ENCODE results near the gene INPP4B.

Gene INPP4B

GRCh38 chr4:142474398-142475087 is 371.6 kb downstream of the INPP4B start:
- Histone ChIP-seq H3K79me2 (ENCODE audit: control insufficient read depth, insufficient read depth, low read length) (no peaks in the 10 kb centered on the region), H4K5ac (ENCODE audit: low read length) (no peak overlapping the region), H3K36me3 (ENCODE audit: control insufficient read depth, insufficient read depth, low read length) (no peaks in the 10 kb centered on the region), H2BK5ac (ENCODE audit: low read length) (no peak overlapping the region), H3K27me3 (ENCODE audit: insufficient read depth, low read length, poor library complexity) (no peaks in the 10 kb centered on the region), H2BK15ac (replicated peaks; ENCODE audit: low read depth) (no peak overlapping the region), H3K4me2 (ENCODE audit: low read length) (no peak overlapping the region), H2AK5ac (ENCODE audit: low read length) (no peak overlapping the region), H4K8ac (ENCODE audit: low read depth, low read length) (no peak overlapping the region), H3K18ac (ENCODE audit: low read length) (no peak overlapping the region), H2BK120ac (ENCODE audit: low read depth, low read length) (no peak overlapping the region), H3K27ac (ENCODE audit: low read depth, low read length) (no peak overlapping the region), H3K9ac (ENCODE audit: low read length) (no peak overlapping the region), H3K4me3 (ENCODE audit: low read length) (no peak overlapping the region), H3K23ac (ENCODE audit: low read length) (no peak overlapping the region), H3K56ac (ENCODE audit: low read length) (no peak overlapping the region), H3K4me1 (ENCODE audit: control insufficient read depth, low read depth, low read length) (no peaks in the 10 kb centered on the region), H3K79me1 (ENCODE audit: low read length) (no peaks in the 10 kb centered on the region), H3K4ac (ENCODE audit: low read depth, low read length) (no peak overlapping the region)
- WGBS (ENCODE audit: extremely low coverage, insufficient coverage, low lambda C conversion rate), result no CpG with 5 or more reads among the region's 4 CpGs
- DNase-seq, result no peak

DNA sequence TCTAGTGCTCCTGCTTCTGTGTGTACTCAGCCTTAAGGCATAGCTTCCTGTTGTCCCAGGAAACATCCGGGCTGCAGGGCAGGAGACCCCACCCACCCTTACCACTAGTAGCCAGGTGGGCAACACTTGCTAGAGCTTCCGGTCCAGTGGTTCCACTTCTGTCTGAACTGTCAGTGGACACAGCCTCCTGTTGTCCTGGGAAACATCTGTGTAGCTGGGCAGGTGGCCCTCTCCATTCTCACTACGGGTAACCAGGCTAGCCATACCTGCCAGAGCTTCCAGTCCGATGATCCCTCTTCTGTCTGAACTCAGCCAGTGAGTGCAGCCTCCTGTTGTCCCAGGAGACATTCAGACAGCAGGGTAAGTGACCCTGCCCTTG is 372.2 kb downstream of the INPP4B start:
- H3K23ac ChIP-seq (ENCODE audit: low read length), result no peak overlapping the region
- no peaks in the 10 kb centered on the region for H3K27me3 ChIP-seq (ENCODE audit: insufficient read depth, low read length, poor library complexity)
- no peak overlapping the region for H2BK15ac ChIP-seq (replicated peaks; ENCODE audit: low read depth)
- no peaks in the 10 kb centered on the region for H3K79me2 ChIP-seq (ENCODE audit: control insufficient read depth, insufficient read depth, low read length)
- no peaks in the 10 kb centered on the region for H3K79me1 ChIP-seq (ENCODE audit: low read length)
- H3K56ac ChIP-seq (ENCODE audit: low read length), result no peak overlapping the region
- no peak overlapping the region for H2BK120ac ChIP-seq (ENCODE audit: low read depth, low read length)
- no peak overlapping the region for H2AK5ac ChIP-seq (ENCODE audit: low read length)
- no peak overlapping the region for H3K4me3 ChIP-seq (ENCODE audit: low read length)
- no peak overlapping the region for H3K27ac ChIP-seq (ENCODE audit: low read depth, low read length)
- no peak overlapping the region for H4K5ac ChIP-seq (ENCODE audit: low read length)
- H3K36me3 ChIP-seq (ENCODE audit: control insufficient read depth, insufficient read depth, low read length), result no peaks in the 10 kb centered on the region
- no peak for DNase-seq
- no peak overlapping the region for H4K8ac ChIP-seq (ENCODE audit: low read depth, low read length)
- H3K4me2 ChIP-seq (ENCODE audit: low read length), result no peak overlapping the region
- no CpG with 5 or more reads among the region's 4 CpGs for WGBS (ENCODE audit: extremely low coverage, insufficient coverage, low lambda C conversion rate)
- H3K4ac ChIP-seq (ENCODE audit: low read depth, low read length), result no peak overlapping the region
- H3K4me1 ChIP-seq (ENCODE audit: control insufficient read depth, low read depth, low read length), result no peaks in the 10 kb centered on the region
- no peak overlapping the region for H3K18ac ChIP-seq (ENCODE audit: low read length)
- H3K9ac ChIP-seq (ENCODE audit: low read length), result no peak overlapping the region
- H2BK5ac ChIP-seq (ENCODE audit: low read length), result no peak overlapping the region

DNA sequence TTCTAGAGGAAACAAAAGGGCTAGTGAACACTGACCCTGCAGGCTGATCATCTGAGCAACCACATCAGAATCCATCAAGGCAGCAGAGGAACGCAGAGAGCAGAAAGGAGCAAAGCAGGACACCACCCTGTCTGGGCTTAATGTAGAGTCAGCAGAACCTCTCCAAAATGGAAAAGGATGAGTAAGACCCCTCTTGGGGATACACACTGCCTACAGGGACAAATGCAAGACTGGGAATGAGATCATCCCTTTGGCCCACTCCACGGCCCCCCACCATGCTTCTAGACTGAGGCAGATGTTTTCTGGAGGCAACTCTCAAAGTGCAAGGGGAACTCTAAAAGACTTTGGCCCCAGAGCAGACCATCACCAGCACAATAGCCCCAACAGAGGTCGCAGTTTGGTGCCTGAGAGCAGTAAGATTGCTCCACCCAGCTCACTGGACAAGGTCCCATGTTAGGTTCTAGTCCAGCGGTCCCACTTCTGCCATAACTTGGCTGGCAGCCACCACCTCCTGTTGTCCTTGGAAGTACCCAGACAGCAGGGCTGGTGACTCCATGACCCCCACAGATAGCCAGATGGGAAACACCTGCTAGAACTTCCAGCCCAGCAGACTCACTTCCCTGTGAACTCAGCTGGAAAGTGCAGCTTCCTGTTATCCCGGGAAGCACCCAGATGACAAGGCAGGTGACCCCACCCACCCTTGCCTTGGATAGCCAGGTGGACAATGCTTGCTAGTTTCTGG is 372.7 kb downstream of the INPP4B start:
- Histone ChIP-seq H4K8ac (ENCODE audit: low read depth, low read length) (no peak overlapping the region), H3K4me3 (ENCODE audit: low read length) (no peak overlapping the region), H3K79me1 (ENCODE audit: low read length) (no peaks in the 10 kb centered on the region), H3K4me1 (ENCODE audit: control insufficient read depth, low read depth, low read length) (no peaks in the 10 kb centered on the region), H3K36me3 (ENCODE audit: control insufficient read depth, insufficient read depth, low read length) (no peaks in the 10 kb centered on the region), H3K23ac (ENCODE audit: low read length) (no peak overlapping the region), H2BK5ac (ENCODE audit: low read length) (no peak overlapping the region), H2BK120ac (ENCODE audit: low read depth, low read length) (no peak overlapping the region), H3K27me3 (ENCODE audit: insufficient read depth, low read length, poor library complexity) (no peaks in the 10 kb centered on the region), H2AK5ac (ENCODE audit: low read length) (no peak overlapping the region), H3K56ac (ENCODE audit: low read length) (no peak overlapping the region), H3K9ac (ENCODE audit: low read length) (no peak overlapping the region), H3K18ac (ENCODE audit: low read length) (no peak overlapping the region), H3K4ac (ENCODE audit: low read depth, low read length) (no peak overlapping the region), H3K4me2 (ENCODE audit: low read length) (no peak overlapping the region), H4K5ac (ENCODE audit: low read length) (no peak overlapping the region), H3K27ac (ENCODE audit: low read depth, low read length) (no peak overlapping the region), H2BK15ac (replicated peaks; ENCODE audit: low read depth) (no peak overlapping the region), H3K79me2 (ENCODE audit: control insufficient read depth, insufficient read depth, low read length) (no peaks in the 10 kb centered on the region)
- WGBS (ENCODE audit: extremely low coverage, insufficient coverage, low lambda C conversion rate), result no CpG with 5 or more reads among the region's 5 CpGs
- DNase-seq, result no peak

DNA sequence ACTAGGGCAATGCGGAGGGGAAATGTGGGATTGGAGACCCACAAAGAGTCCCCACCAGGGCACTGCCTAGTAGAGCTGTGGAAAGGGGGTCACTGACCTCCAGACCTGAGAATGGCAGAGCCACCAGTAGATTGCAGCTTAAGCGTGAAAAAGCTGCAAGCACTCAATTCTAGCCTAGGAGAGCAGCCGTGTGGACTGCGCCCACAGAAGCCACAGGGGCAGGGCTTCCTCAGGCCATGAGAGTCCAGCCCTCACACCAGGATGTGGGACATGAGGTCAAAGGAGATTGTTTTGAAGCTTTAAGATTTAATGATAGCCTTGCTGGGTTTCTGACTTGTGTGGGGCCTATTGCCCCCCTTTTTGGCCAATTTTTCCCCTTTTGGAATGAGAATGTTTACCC is 379.0 kb downstream of the INPP4B start:
- H3K27ac ChIP-seq (ENCODE audit: low read depth, low read length), result no peak overlapping the region
- no peak overlapping the region for H3K23ac ChIP-seq (ENCODE audit: low read length)
- no peak overlapping the region for H2BK120ac ChIP-seq (ENCODE audit: low read depth, low read length)
- H3K79me2 ChIP-seq (ENCODE audit: control insufficient read depth, insufficient read depth, low read length), result no peaks in the 10 kb centered on the region
- no peak overlapping the region for H2BK15ac ChIP-seq (replicated peaks; ENCODE audit: low read depth)
- no peak overlapping the region for H3K9ac ChIP-seq (ENCODE audit: low read length)
- no peaks in the 10 kb centered on the region for H3K27me3 ChIP-seq (ENCODE audit: insufficient read depth, low read length, poor library complexity)
- H3K4me3 ChIP-seq (ENCODE audit: low read length), result no peak overlapping the region
- DNase-seq, result no peak
- no CpG with 5 or more reads among the region's 4 CpGs for WGBS (ENCODE audit: extremely low coverage, insufficient coverage, low lambda C conversion rate)
- no peak overlapping the region for H2AK5ac ChIP-seq (ENCODE audit: low read length)
- no peak overlapping the region for H3K56ac ChIP-seq (ENCODE audit: low read length)
- H3K4me2 ChIP-seq (ENCODE audit: low read length), result no peak overlapping the region
- H3K18ac ChIP-seq (ENCODE audit: low read length), result no peak overlapping the region
- H3K4me1 ChIP-seq (ENCODE audit: control insufficient read depth, low read depth, low read length), result no peaks in the 10 kb centered on the region
- H4K5ac ChIP-seq (ENCODE audit: low read length), result no peak overlapping the region
- no peaks in the 10 kb centered on the region for H3K79me1 ChIP-seq (ENCODE audit: low read length)
- H4K8ac ChIP-seq (ENCODE audit: low read depth, low read length), result no peak overlapping the region
- no peak overlapping the region for H2BK5ac ChIP-seq (ENCODE audit: low read length)
- H3K36me3 ChIP-seq (ENCODE audit: control insufficient read depth, insufficient read depth, low read length), result no peaks in the 10 kb centered on the region
- no peak overlapping the region for H3K4ac ChIP-seq (ENCODE audit: low read depth, low read length)

DNA sequence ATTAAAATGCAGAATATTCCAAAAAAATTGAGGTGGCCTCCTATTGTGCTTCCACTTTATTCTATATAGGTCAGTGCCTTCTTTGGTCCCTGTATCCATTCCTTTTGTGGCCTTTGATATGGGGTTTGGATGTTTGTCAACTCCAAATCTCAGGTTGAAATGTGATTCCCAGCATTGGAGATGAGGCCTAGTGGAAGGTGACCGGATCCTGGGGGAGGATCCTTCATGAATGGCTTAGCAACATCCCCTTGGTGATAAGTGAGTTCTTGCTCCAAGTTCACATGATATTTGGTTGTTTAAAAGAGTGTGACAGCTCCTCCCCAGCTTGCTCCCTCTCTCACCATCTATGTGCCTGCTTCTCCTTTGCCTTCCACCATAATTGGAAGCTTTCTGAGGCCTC is 380.6 kb downstream of the INPP4B start:
- no peak overlapping the region for H2BK120ac ChIP-seq (ENCODE audit: low read depth, low read length)
- H2BK15ac ChIP-seq (replicated peaks; ENCODE audit: low read depth), result no peak overlapping the region
- DNase-seq, result no peak
- no peak overlapping the region for H3K9ac ChIP-seq (ENCODE audit: low read length)
- no peak overlapping the region for H3K4ac ChIP-seq (ENCODE audit: low read depth, low read length)
- no peak overlapping the region for H3K23ac ChIP-seq (ENCODE audit: low read length)
- H2AK5ac ChIP-seq (ENCODE audit: low read length), result no peak overlapping the region
- no peak overlapping the region for H3K56ac ChIP-seq (ENCODE audit: low read length)
- H3K4me2 ChIP-seq (ENCODE audit: low read length), result no peak overlapping the region
- no CpG with 5 or more reads among the region's 1 CpG for WGBS (ENCODE audit: extremely low coverage, insufficient coverage, low lambda C conversion rate)
- H4K5ac ChIP-seq (ENCODE audit: low read length), result no peak overlapping the region
- no peaks in the 10 kb centered on the region for H3K79me1 ChIP-seq (ENCODE audit: low read length)
- H3K36me3 ChIP-seq (ENCODE audit: control insufficient read depth, insufficient read depth, low read length), result no peaks in the 10 kb centered on the region
- H3K18ac ChIP-seq (ENCODE audit: low read length), result no peak overlapping the region
- no peak overlapping the region for H2BK5ac ChIP-seq (ENCODE audit: low read length)
- H3K27me3 ChIP-seq (ENCODE audit: insufficient read depth, low read length, poor library complexity), result no peaks in the 10 kb centered on the region
- H3K4me3 ChIP-seq (ENCODE audit: low read length), result no peak overlapping the region
- H3K27ac ChIP-seq (ENCODE audit: low read depth, low read length), result no peak overlapping the region
- H4K8ac ChIP-seq (ENCODE audit: low read depth, low read length), result no peak overlapping the region
- no peaks in the 10 kb centered on the region for H3K79me2 ChIP-seq (ENCODE audit: control insufficient read depth, insufficient read depth, low read length)
- H3K4me1 ChIP-seq (ENCODE audit: control insufficient read depth, low read depth, low read length), result no peaks in the 10 kb centered on the region
